Measurements from ENCODE around the gene JAG1.

DNA sequence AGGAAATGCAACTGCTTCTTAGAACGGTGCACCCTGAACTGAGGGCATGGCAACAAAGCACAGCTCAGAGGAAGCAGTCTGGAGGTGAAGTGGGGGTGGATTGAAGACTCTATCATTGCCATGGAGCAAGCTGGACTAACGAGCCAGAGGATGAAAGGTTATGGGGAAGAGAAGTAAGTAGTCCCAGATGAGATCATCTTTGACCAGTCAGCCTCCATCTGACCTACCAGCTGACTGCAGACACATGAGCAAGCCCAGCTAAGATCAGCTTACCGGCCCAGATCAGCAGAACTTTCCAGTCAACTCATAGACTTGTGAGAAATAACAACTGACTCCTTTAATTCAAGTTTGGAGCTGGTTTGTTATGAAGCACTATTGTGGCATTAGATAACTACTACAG lies 9.1 kb upstream of the JAG1 start:
- TF ChIP-seq, protein P1, sequence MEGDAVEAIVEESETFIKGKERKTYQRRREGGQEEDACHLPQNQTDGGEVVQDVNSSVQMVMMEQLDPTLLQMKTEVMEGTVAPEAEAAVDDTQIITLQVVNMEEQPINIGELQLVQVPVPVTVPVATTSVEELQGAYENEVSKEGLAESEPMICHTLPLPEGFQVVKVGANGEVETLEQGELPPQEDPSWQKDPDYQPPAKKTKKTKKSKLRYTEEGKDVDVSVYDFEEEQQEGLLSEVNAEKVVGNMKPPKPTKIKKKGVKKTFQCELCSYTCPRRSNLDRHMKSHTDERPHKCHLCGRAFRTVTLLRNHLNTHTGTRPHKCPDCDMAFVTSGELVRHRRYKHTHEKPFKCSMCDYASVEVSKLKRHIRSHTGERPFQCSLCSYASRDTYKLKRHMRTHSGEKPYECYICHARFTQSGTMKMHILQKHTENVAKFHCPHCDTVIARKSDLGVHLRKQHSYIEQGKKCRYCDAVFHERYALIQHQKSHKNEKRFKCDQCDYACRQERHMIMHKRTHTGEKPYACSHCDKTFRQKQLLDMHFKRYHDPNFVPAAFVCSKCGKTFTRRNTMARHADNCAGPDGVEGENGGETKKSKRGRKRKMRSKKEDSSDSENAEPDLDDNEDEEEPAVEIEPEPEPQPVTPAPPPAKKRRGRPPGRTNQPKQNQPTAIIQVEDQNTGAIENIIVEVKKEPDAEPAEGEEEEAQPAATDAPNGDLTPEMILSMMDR (IDR thresholded peaks at IDR 0.05): no peak
- no peak for TF ChIP-seq POLR2A (IDR thresholded peaks at IDR 0.05)
